HG03064 (cell line): ENCODE measurements around the gene GREB1.

Experiments used
- ATAC-seq: cut with Tn5 transposase; IDR thresholded peaks from one replicate; pipeline ENCODE4 v1.9.1; 2021; ENCODE audit warnings: low read depth; ENCODE audit not compliant: unreplicated experiment

Gene GREB1, protein sequence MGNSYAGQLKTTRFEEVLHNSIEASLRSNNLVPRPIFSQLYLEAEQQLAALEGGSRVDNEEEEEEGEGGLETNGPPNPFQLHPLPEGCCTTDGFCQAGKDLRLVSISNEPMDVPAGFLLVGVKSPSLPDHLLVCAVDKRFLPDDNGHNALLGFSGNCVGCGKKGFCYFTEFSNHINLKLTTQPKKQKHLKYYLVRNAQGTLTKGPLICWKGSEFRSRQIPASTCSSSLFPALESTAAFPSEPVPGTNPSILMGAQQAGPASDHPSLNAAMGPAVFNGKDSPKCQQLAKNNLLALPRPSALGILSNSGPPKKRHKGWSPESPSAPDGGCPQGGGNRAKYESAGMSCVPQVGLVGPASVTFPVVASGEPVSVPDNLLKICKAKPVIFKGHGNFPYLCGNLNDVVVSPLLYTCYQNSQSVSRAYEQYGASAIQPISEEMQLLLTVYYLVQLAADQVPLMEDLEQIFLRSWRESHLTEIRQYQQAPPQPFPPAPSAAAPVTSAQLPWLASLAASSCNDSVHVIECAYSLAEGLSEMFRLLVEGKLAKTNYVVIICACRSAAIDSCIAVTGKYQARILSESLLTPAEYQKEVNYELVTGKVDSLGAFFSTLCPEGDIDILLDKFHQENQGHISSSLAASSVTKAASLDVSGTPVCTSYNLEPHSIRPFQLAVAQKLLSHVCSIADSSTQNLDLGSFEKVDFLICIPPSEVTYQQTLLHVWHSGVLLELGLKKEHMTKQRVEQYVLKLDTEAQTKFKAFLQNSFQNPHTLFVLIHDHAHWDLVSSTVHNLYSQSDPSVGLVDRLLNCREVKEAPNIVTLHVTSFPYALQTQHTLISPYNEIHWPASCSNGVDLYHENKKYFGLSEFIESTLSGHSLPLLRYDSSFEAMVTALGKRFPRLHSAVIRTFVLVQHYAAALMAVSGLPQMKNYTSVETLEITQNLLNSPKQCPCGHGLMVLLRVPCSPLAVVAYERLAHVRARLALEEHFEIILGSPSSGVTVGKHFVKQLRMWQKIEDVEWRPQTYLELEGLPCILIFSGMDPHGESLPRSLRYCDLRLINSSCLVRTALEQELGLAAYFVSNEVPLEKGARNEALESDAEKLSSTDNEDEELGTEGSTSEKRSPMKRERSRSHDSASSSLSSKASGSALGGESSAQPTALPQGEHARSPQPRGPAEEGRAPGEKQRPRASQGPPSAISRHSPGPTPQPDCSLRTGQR (N-terminal part only)

DNA sequence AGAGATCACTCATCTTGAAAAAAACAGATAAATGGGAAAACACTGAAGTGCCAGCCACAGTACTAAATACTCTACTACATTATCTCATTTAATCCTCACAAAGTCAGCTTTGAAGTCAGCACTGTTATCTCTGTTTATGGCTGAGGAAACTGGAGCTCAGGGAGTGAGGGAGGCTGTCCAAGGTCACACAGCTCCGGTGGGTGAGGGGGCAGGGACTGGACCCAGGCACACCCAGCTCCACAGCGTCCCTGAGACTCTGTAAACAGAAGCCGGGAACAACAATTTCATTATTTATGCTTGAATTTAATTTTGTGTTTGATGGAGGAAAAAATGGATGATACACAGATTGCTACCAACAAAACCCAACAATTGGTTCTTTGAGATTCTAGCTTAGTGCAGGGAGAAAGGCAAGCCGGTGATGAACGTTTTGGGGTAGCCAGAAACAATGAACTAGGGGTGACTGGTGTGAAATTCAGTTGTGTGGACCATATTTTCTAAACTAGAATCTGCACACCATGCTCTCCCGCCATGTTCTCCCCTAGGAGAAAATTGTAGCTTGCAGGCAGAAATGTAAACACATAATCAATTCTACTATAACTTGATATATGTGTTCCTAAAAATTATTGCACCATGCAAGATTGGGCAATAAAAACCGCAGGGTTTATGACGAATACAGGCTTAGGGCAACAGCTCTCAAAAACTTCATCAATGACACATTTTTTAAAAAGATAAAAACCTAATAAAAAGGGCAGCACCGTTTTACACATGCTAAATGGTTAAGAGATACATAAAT, at the start of gene GREB1:
GREB1 (plus strand) TSS at position 768 of the 793 bp plus-strand sequence. CDS start 22,570 bp downstream, outside the sequence.
- ATAC-seq = no peak

DNA sequence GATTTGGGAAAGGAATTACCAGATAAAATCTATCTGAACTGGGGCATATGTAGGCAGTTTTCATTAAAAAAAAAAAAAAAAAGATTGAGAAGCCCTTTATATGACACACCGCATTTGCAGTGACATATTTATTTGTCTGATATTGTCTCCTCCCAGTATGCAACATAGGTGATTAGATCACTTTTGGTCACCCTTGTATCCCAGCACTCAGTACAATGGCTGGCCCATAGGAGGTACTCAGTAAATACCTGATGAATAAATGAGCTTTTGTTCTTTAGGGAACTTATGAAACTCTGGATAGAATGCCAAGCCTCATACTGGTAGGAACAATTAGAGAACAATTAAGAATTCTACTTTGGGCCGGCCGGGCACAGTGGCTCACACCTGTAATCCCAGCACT, 45.0 kb upstream of the GREB1 start:
- ATAC-seq = no peak

DNA sequence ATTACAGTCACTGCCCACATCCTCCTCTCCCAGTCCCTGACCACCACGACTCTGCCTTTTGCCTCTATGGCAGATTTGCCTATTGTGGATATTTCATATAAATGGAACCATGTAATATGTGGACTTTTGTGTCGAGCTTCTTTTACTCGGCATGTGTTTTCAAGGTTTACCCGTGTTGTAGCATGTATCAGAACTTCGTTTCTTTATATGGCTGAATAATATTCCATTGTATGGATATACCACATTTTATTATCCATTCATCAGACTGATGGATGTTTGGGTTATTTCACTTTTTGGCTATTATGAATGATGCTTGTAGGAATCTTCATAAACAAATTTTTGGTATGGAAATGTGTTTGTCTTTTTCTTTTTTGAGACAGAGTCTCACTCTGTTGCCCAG, 43.7 kb upstream of the GREB1 start:
- no peak for ATAC-seq

DNA sequence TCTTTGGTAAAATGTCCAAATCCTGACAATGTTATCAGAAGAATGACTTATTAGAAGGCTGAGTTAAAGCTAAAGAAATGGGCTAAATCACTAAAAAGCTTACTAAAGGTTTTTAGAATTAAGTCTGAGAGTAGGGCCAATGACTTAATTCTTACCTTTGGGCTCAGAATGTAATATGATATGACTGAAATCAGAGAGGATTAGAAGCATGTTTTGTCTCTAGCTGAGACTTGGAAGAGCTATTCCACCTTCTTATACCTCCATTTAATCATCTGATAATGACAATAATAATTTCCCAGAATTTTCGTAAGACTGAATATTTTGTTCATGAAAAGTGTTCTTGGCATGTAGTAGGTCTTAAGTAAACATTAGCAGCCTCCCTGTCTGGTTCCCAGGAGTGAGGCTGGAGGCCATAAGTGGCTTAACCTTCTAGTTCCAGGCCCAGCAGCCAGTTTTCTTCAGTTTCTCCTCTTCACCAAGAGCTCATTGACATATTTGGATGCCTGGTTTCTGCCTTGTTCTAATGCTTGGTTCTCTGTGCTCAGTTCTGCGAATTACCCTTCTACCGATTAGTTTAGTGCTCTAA, 42.4 kb upstream of the GREB1 start:
- ATAC-seq = no peak

DNA sequence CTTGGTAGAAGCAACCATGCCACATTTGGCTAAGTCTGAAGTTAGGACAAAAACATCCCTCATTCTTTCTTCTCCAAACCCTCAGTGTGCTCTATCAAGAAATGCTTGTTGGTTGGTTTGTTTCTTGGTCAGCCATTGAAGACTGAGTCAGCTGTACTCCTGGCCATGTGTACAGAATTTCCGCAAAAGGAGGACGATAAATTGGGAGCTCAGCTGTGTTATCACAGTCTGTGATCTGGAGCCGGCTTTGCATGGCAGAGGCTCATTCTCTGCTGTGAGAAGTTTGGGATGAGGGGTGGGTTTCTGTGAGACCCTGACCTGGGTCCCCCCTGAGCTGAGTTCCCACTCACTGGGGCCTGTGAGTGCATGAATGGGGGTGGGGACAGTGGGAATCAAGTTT, 41.6 kb upstream of the GREB1 start:
- no peak for ATAC-seq

DNA sequence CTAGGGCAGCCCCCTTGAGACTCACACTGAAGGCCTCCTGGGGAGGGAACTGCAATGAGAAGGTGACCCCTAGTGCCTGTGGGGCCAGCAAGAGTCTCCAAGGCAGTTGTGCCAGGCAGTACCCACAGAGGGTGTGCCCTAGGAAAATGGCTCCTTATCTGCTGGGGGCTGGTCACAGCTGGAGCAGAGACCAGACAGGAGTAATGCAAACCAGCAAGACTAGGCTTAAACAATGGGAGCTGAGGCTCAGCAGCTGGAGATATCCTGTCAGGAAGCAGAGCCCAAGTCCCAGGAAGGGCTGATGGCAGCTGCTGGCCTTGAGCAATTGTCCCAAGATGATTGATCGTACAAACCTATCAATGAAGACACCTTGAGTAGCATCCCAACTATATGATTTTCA, 41.1 kb upstream of the GREB1 start:
- ATAC-seq = no peak

DNA sequence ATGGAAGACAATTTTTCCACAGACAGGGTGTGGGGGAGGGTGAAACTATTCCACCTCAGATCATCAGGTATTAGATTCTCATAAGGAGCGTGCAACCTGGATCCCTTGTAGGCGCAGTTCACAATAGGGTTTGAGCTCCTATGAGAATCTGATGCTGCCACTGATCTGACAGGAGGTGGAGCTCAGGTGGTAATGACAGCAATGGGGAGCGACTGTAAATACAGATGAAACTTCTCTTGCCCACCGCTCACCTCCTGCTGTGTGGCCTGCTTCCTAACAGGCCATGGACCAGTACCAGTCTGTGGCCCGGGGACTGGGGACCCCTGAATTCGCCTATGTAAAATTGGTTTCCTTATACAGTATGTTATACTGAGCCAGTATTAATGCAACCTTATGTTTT, 40.6 kb upstream of the GREB1 start:
- no peak for ATAC-seq

DNA sequence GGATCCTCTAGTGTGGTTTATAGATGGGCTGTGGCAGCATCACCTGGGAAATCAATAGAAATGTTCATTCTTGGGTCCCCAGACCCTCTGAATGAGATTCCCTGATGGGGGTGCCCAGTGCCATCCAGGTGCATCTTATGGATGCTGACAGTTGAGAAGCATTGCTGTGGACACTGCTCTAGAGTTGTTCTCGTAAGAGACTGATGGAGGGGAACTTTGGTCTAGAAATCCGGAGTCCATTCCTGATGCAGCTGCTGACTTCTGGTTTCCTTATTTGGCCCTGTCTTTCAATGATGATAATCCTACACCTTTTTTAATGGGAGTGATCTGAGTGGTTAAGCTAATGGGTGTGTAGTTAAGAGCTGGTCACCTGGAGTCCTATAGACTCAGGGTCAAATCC, 39.5 kb upstream of the GREB1 start:
- no peak for ATAC-seq

DNA sequence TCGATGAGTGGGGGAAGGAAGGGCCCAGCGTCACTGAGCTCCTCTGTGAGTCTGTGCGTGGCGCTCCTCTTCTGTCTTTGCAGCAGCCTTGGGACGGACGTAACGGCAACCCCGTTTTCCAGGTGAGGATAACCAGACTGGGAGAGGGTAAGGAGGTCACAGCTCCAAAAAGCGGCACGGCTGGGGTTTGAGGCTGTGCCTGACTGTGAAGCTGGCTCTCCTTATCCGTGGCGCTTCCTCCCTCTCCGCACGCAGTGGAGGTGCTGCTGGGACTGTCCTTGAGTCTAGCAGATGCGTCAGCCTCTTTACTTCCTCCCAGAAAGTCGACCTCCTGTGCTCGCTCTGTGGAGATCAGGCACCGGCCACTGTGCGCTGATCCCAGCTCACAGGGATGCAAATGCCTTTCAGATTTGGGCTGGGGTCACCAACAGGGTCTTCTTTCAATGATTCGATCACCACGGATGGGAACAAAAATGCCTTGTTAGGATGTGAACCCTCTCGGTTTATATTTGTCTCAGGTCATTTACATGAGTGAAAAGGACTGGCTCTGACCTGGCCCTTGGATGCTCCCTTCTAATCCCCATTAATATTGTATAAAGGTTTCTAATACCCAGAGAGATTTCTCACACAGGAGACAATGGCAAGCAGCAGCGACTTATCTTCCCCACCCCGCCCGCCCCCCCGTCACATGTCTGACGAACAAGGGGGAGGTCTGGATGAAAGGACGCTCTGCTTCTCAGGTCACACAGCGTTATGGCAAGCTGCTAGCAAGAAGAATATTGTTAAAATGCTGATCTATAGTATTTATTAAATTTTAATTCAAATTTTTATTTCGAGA, 37.8 kb upstream of the GREB1 start:
- no peak for ATAC-seq

DNA sequence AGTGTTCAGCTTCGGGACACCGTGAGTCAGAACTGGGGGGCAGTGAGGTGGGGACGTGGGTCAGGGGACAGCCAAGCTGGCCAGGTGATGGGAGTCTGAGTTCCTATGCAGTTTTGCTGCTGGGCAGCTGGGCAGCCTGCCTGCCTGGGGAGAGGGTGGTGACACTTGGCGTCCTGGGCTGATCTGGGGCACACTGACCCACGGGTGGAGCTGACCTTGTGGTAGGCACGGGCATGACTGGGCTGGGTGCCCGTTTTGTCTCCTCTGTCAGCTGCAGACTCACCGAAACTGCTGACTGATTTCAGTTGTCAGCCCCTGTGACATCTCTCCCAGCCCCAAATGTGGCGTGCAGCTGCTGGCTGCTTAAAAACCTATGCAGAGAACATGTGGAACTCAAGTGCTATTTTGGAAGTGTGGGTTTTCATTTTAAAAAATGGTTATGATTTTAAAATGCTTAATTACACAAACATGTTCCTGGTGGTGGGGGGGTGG, 35.3 kb upstream of the GREB1 start:
- peak; percentile 86 for ATAC-seq

DNA sequence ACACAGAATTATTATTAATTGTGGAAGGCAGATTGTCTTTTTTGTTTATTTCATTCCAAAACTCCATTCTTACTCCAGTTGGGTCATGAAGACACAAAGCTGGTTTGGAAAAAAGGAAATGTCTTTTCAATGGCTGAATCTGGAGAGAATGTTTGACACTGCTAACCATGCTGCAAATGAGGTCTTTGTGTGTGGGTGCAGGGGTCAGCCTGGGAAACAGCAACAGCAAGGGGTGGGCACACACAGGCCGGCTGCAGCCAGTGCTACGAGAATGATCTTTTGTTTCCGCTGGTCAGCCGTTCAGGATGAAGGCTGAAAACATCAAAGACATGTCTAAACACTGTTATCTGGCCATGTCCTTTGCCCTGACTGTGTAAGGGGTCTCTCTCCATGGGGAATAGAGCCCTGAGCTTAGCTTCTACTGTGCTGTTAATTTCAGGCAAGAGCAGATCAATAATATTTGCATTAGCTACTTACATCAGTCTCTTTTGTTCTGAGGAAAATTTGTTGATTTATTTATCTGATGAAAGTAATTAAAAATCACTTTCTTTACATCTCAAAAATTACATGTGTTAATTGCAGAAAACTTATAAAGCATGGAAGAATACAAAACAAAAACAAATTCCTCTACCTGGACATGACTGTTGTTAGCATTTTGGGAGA, 34.6 kb upstream of the GREB1 start:
- no peak for ATAC-seq

DNA sequence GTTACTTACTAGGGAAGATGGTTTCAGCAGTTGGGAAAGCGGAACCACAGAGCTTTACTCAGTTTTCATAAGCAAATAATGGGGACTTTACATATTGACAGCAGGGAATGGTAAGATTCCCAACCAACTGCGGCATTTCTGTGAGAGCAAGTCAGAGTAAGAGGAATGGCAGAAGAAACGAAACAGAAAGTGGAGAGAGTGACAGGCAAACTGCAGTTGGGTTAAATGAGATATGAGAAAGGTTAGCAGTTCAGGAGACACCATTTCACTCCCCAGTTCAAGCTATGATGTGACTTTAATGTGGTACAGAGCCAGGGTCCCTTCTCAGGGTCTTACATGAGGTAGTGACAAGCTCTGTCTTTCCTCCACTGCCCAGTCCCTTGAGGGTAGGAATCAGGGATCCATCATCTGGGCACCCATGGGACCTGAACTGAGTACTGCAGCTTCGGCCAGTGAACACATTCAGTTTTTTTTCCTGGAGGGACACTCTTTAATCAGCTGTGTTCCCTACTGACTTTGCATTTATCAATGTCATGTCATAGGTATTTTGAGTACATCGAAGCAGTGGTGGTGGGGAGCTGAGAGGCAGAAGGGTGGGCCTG, 33.0 kb upstream of the GREB1 start:
- no peak for ATAC-seq

DNA sequence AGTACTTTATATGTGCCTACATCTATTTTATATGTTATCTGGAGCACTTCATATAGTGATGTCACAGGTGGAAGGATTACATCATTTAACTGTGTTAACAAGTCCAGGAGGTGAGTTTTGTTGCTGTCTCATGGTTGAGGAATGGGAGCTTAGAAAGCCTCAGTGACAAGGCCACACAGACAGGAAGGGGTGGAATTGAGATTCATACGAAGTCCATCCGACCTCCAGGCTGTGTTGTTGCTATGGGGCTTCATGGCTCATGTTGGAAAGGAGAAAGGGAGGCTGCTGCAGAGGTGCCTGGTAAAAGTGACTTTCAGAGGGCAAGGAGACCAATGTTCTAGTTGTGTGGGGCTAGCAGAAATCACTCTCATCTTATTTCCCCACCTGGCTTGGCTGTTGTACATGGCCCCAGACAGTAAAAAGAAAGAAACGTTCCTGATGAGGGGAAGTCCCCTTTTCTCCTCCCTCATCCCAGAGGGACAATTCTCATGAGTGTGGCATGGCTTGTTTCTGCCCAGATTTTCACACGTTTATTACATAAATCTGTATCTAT, 31.0 kb upstream of the GREB1 start:
- no peak for ATAC-seq

DNA sequence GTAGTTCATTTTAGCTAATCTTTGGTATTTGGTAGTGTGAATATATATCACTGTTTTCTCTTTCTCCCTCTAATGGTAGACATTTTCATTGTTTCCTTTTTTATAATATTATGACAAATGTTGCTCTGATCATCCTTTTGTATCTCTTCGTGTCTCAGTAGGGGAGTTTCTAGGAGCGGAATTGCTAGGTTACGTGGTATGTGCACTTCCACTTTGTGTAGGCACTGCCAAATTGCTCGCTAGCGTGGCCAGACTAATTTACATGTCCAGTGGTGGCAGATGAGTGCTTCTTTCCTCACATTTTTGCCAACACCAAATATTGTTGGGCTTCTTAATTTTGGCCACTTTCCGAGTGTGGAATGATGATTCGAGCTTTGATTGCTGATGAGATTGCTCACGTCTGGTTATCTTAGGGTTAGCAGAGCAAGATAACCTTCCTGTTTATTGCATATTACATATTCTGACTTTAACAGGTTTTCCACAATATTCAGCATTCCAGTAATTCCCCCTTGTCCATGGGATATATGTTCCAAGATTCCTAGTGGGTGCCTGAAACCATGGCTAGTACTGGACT, 30.4 kb upstream of the GREB1 start:
- no peak for ATAC-seq

DNA sequence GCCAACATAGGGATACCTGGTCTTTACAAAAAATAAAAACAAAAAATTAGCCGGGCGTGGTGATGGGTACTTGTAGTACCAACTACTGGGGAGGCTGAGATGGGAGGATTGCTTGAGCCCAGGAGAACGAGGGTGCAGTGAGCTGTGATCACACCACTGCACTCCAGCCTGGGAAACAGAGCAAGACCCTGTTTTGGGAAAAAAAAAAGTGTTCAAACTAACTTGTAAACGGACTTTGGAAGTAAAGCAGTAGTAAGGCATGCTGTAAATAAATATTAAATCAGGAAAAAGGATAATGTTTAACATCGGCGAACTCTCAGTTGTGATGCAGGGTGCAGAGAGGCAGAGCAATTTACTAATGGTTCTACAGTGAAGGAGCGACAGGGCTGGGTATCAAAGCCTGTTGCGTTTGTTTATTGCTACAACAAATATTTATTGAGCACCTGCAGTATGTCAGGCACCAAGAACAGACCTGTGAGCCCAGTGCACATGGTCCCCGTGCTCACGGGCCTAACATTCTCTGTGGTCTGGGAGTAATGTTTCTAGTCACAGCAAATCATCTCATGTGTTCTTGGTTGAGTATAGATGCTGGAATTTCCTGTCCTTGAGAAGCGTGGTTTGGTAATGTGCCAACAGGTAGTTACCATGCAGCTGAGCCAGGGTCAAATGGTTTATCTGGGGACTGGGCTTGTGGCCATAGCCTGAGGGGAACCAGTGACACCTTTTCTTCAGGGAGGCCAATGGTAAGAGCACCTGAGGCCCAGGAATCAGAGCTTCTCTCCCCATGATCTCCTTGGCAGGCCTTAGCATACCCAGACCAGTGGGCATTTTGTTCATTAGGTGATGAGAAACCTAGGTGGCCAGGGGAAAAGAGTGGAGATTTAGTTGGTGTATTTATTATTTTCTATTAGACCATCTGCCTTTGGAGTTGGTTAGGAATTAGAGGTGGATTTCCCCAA, 27.9 kb upstream of the GREB1 start:
- no peak for ATAC-seq

DNA sequence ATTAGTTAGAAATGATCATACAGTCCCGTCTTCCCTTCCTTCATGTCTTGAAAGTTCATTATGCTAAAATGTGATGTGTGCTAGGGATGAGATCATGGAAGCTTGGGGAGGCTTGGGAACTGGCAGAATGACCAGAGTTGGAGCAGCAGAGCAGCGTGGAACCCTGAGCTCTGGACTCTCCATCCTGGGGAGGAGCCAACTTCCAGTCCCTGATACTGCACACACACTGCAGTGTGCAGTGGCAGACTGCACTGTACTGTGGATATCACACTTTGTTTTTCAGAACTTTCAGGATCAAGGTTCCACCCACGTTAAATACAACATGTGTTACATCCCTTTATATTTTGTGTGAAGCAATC, 27.3 kb upstream of the GREB1 start:
- ATAC-seq = no peak
